Cardiac muscle cell (in vitro differentiated cells and primary cell): Measurements from ENCODE around the gene PNPLA7. TPM values are rescaled to one million over a fixed set of nuclear protein-coding genes. Genes with fewer than 3 reads are reported as not detected.
A peak's percentile ranks its signal among the peaks of the same experiment; 100 is the strongest.

Experiments used
- DNase-seq, 2 donors: peaks; one replicate each; pipeline versions ENCODE4 v3.0.0 to v3.0.0-alpha.2; 2010 to 2017; ENCODE audit warnings: low read depth in 1 of 2, low spot score in 1 of 2
- H3K27ac ChIP-seq: fragments of 200-600 bp; sonication (generic); 2 replicates; pipeline ENCODE4 v1.5.1; 2016
- H3K27me3 ChIP-seq: fragments of 200-600 bp; sonication (generic); 2 replicates; pipeline ENCODE4 v1.6.0; 2016; ENCODE audit warnings: control low read depth
- H3K36me3 ChIP-seq: fragments of 200-600 bp; sonication (generic); 2 replicates; pipeline ENCODE4 v1.5.1; 2016; ENCODE audit warnings: control low read depth
- H3K4me1 ChIP-seq: fragments of 200-600 bp; sonication (generic); 2 replicates; pipeline ENCODE4 v1.8.1; 2017; ENCODE audit warnings: low read depth, mild to moderate bottlenecking, mixed run types
- H3K4me3 ChIP-seq: fragments of 200-600 bp; sonication (generic); 2 replicates; pipeline ENCODE4 v1.5.1; 2016; ENCODE audit warnings: mild to moderate bottlenecking
- H3K9me3 ChIP-seq: fragments of 200-600 bp; sonication (generic); 2 replicates; pipeline ENCODE4 v1.5.1; 2017; ENCODE audit warnings: low read depth, mild to moderate bottlenecking, control low read depth
- polyA plus RNA-seq: library from polyadenylated mRNA; unstranded; fragments of >200 nt; fragmentation: Nextera tagmentation; extraction: Ambion mirVana; gene quantifications from 2 replicates; pipeline ENCODE4 v1.2.1, GENCODE V29; 2016
- total RNA-seq: library from RNA; depleted of rRNA; stranded (reverse); fragments of >200 nt; gene quantifications from 2 replicates; pipeline ENCODE4 v1.2.3, GENCODE V29; 2016
- TF ChIP-seq, protein P1 (sequence below): IDR thresholded peaks from 2 replicates; pipeline ENCODE4 v1.5.1; 2012; ENCODE audit warnings: low read depth, mild to moderate bottlenecking, low read length

PNPLA7 gene
- total and polyA plus RNA-seq, 2 experiments from 2014 or later: 1.4 to 3.6 TPM

DNA sequence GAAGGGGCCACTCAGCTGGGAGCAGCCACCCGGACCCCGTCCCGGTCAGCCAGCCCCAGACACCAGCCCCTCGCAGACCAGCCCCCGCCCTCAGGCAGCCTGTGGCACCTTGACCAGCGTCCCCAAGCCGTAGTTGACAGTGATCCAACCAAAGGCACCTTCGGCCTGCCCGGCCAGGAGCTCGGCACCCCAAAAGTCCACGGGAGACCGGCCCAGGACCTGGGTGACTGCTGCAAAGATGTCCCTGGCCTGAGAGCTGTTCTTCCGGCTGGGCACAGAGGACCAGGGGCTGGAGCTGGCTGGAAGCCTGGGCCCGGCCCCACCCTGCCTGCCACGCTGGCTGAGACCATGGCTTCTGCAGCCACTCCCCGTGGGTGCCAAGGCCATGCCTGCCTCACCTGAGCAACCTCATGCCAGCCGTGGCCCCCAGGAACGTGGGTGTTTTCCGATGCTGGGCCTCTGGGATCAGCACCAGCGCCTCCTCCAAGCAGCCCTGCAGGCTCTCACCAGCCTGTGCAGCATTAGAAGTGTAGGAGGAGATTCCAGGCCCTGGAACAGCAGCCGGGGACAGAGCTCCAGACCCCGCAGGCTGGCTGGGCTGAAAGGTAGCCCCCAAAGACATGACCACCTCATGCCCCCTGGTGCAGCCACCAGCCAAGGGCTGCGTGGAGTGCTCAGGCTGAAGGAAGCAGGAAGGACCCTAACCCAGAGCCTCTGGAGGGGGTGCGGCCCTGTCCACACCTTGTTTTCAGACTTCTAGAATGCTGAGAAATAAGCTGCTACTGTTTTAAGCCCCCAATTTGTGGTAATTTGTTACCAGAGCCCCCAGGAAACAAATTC lies 113.2 kb downstream of the PNPLA7 start:
- no peaks in the 10 kb centered on the region for H3K9me3 ChIP-seq
- no peak overlapping the region for H3K4me3 ChIP-seq
- no peaks in the 10 kb centered on the region for H3K4me1 ChIP-seq
- DNase-seq: no peak
- no peaks in the 10 kb centered on the region for H3K36me3 ChIP-seq
- peaks cover 8% of the 10 kb centered on the region for H3K27me3 ChIP-seq
- no peak overlapping the region for H3K27ac ChIP-seq
- TF ChIP-seq, protein P1, sequence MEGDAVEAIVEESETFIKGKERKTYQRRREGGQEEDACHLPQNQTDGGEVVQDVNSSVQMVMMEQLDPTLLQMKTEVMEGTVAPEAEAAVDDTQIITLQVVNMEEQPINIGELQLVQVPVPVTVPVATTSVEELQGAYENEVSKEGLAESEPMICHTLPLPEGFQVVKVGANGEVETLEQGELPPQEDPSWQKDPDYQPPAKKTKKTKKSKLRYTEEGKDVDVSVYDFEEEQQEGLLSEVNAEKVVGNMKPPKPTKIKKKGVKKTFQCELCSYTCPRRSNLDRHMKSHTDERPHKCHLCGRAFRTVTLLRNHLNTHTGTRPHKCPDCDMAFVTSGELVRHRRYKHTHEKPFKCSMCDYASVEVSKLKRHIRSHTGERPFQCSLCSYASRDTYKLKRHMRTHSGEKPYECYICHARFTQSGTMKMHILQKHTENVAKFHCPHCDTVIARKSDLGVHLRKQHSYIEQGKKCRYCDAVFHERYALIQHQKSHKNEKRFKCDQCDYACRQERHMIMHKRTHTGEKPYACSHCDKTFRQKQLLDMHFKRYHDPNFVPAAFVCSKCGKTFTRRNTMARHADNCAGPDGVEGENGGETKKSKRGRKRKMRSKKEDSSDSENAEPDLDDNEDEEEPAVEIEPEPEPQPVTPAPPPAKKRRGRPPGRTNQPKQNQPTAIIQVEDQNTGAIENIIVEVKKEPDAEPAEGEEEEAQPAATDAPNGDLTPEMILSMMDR: no peak

DNA sequence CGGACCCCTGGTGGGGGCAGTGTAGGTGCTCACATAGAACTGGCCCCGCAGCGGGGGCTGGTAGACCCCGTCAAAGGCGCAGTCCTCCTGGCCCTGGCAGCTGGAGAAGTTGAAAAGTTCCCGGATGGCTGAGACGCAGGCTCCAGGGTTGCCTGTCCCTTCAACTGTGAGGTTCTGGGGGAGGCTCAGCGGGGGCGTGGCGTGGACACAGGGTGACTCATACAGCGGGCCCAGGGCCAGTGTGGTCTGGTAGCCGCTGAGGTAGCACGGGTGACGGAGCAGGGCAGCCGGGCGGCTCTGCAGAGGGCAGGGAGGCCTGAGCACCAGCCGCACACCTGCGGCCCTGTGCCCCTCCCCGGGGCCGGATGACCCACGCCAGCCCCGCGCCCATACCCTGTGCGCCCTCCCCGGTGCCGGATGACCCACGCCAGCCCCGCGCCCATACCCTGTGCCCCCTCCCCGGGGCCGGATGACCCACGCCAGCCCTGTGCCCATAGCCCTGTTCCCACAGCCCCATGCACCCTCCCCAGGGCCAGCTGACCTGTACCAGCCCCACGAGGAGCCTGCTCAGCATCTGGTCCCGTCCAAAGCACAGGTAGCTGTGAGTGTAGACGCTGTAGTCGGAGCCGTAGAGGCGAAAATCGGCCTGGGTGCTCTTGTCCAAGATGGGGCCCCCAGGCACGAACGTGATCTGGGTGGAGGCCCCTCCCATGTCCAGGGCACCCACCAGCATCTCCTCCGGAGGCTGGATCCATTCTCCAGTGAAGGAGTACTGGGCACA lies 114.0 kb downstream of the PNPLA7 start:
- Histone ChIP-seq H3K4me1 (no peaks in the 10 kb centered on the region), H3K4me3 (no peak overlapping the region), H3K27me3 (no peaks in the 10 kb centered on the region), H3K36me3 (no peaks in the 10 kb centered on the region), H3K27ac (no peak overlapping the region), H3K9me3 (no peaks in the 10 kb centered on the region)
- TF ChIP-seq, protein P1: no peak
- peak in 1 of 2 donors; percentile 91 for DNase-seq

DNA sequence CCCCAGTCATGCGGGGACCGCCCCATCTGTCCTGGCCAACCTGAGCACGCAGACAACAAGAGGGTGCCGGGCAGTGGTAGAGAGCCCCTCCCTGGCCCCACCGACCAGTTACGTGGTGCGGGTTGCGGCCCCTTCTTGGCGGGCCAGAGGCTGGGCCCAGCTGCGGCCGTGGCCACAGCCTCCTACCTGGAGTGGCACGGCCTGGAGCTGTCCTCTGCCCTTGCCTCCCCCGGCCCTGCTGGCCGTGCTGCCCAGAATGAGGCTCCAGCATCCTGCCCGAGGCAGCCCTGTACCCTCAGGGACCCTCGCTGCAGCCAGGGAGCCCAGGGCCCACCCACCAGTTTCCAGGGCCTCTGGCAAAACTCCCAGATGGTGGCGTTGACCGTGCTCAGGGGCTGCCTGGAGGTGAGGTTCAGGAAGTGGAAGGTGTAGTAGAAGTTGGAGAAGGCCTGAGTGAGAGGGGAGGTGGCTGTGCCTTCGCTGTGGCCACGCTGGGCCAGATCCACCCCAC lies 114.8 kb downstream of the PNPLA7 start:
- DNase-seq: no peak
- H3K4me1 ChIP-seq: no peaks in the 10 kb centered on the region
- no peaks in the 10 kb centered on the region for H3K36me3 ChIP-seq
- H3K27me3 ChIP-seq: no peaks in the 10 kb centered on the region
- TF ChIP-seq, protein P1: no peak
- no peaks in the 10 kb centered on the region for H3K9me3 ChIP-seq
- H3K4me3 ChIP-seq: no peak overlapping the region
- H3K27ac ChIP-seq: no peak overlapping the region

DNA sequence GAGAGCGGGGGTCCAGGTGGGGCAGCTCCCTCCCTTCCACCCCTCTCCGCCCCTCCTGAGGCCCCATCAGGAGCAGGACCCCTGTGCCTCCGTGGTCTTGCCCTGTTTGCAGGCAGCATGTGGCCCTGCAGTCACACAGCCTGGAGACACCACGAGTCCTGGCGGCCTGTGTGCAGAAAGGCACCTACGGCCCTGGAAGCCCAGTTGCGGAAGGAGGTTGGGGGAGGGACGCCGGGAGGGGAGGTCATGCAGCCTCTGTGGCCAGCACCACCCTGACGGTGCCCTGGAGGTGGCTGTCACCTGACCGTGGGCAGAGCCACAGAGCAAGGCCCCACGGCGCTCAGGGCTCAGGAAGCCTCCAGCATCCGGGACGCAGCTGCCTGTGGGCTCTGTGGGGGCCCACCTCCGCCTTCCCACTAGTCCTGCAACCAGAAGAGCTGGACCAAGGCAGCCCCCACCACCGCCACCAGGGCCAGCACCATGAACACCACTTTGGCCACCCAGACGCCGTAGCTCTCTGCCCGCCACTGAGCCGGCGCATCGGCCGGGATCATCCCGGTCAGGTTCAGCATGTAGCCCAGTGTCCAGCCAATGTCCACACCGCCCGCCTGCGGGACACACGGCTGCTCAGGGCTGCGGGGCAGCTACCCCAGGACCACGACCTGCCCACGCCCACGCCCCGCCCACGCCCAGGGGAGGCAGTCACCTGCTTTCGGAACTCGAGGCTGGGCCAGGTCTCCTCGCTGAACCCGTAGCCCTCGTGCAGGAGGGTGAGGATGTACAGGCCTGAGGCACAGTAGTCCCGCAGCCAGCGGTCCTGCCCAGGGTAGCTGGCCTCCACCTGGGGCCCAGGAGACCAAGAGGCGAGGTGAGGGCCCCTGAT lies 115.5 kb downstream of the PNPLA7 start:
- DNase-seq: no peak

More for the DNA sequence above, 115.5 kb downstream of the PNPLA7 start:
- Histone ChIP-seq H3K27me3 (no peaks in the 10 kb centered on the region), H3K4me3 (no peak overlapping the region), H3K36me3 (no peaks in the 10 kb centered on the region), H3K4me1 (no peaks in the 10 kb centered on the region), H3K9me3 (no peaks in the 10 kb centered on the region), H3K27ac (no peak overlapping the region)
- TF ChIP-seq, protein P1: no peak
